Activated naive CD4-positive, alpha-beta T cell treated with anti-CD3 and anti-CD28 coated beads, Interleukin-2, amount 50 U/mL, for 72 hours (primary cell): ENCODE measurements around the gene KRT8. TPM values are rescaled to one million over a fixed set of nuclear protein-coding genes. Genes with fewer than 3 reads are reported as not detected.

ENCODE experiments used
- ATAC-seq, 2 donors: fragments of 150-1000 bp; cut with Tn5 transposase; 2 replicates each; pipeline ENCODE4 v1.10.0; 2021; ENCODE audit warnings: mild to moderate bottlenecking in 2 of 2, moderate library complexity in 2 of 2
- DNase-seq, 2 donors: peaks; one replicate each; pipeline ENCODE4 v3.0.0; 2021 to 2022; ENCODE audit warnings: low spot score in 2 of 2
- H3K27ac Mint-ChIP-seq, 2 donors: one replicate each; pipeline ENCODE4 v1.8.0; 2022; ENCODE audit warnings: mild to moderate bottlenecking in 2 of 2, mixed read lengths in 2 of 2
- H3K36me3 Mint-ChIP-seq, 2 donors: one replicate each; pipeline ENCODE4 v1.8.0; 2022; ENCODE audit warnings: mixed read lengths in 2 of 2
- H3K9me3 Mint-ChIP-seq, 2 donors: one replicate each; pipeline ENCODE4 v1.8.0; 2022; ENCODE audit warnings: mixed read lengths in 2 of 2
- total RNA-seq, 2 donors: library from RNA; stranded (reverse); gene quantifications; one replicate each; pipeline ENCODE4 v1.2.3, GENCODE V29; 2022

KRT8 gene
- total RNA-seq, 2 donors from 2014 or later, result 0.34 to 0.66 TPM

GRCh38 chr12:52848661-52849255 lies 56.1 kb downstream of the KRT8 start, which contains the start of gene KRT78:
Gene KRT78, minus strand, starts transcription at chr12:52848994. Its CDS starts 64 bp downstream, at chr12:52848930.
- Mint-ChIP-seq H3K9me3 (no peaks in the 10 kb centered on the region), H3K27ac (no peak within 1 kb of the TSS), H3K36me3 (no peaks in the 10 kb centered on the region)
- DNase-seq, result no peak
- ATAC-seq, result no peak

GRCh38 chr12:52847335-52848102 lies 57.4 kb downstream of the KRT8 start:
- peak overlapping the region in 1 of 2 donors; percentile 68 for H3K27ac Mint-ChIP-seq
- H3K36me3 Mint-ChIP-seq, result no peaks in the 10 kb centered on the region
- ATAC-seq (peak in 1 of 2 donors; percentile 74), DNase-seq (no peak)
- H3K9me3 Mint-ChIP-seq, result no peaks in the 10 kb centered on the region

Other genes starting within 250 kb of the KRT8 start
- not detected for gene KRT1, start 224.7 kb downstream of the KRT8 start, total RNA-seq
- gene KRT77, start 201.6 kb downstream of the KRT8 start, total RNA-seq, result not detected
- gene KRT76, start 127.7 kb downstream of the KRT8 start, total RNA-seq, result not detected
- under 1 TPM in 1 of 2 donors, not detected in 1; 0.09 TPM for gene KRT3, start 109.0 kb downstream of the KRT8 start, total RNA-seq
- gene KRT4, start 91.0 kb downstream of the KRT8 start, total RNA-seq, result not detected
- under 1 TPM; 0.12 to 0.25 TPM for gene KRT79, start 70.8 kb downstream of the KRT8 start, total RNA-seq
- gene KRT78, start 56.1 kb downstream of the KRT8 start, total RNA-seq, result not detected
- 1 to 10 TPM; 7.7 to 8.5 TPM for gene KRT18, start 44.0 kb upstream of the KRT8 start, total RNA-seq
- gene EIF4B, start 101.4 kb upstream of the KRT8 start, total RNA-seq, result 1,000 to 10,000 TPM in 1 of 2 donors, 100 to 1,000 TPM in 1; 637 to 1,013 TPM
- gene TNS2, start 145.0 kb upstream of the KRT8 start, total RNA-seq, result 1 to 10 TPM; 1.2 to 2.1 TPM
- gene SPRYD3, start 174.3 kb upstream of the KRT8 start, total RNA-seq, result 10 to 100 TPM; 19.2 to 22.2 TPM
- 1 to 10 TPM; 1.5 to 3.6 TPM for gene IGFBP6, start 192.6 kb upstream of the KRT8 start, total RNA-seq
- under 1 TPM; 0.35 to 0.59 TPM for gene SOAT2, start 198.4 kb upstream of the KRT8 start, total RNA-seq